Thyroid gland (tissue), 4 donors: ENCODE measurements around the gene PITPNC1.

Experiments
- CTCF ChIP-seq, 6 experiments: fragments of 200-600 bp in 3 of 6; fragments of 450-650 bp in 3 of 6; sonication (generic) in 3 of 6; IDR thresholded peaks; one replicate each; pipeline ENCODE4 v1.5.1; 2016 to 2019; ENCODE audit warnings: antibody characterized with exemption in 6 of 6, mild to moderate bottlenecking in 2 of 6, inconsistent platforms in 1 of 6, moderate library complexity in 1 of 6
- POLR2A ChIP-seq, 2 donors: fragments of 450-650 bp; IDR thresholded peaks; one replicate each; pipeline ENCODE4 v1.6.1; 2017; ENCODE audit warnings: antibody characterized with exemption in 2 of 2, mild to moderate bottlenecking in 2 of 2, moderate library complexity in 1 of 2

- TF ChIP-seq CTCF (IDR thresholded peaks at IDR 0.05) (no peak), POLR2A (IDR thresholded peaks at IDR 0.05) (no peak)
These were observed 71.4 kb downstream of the PITPNC1 start for GRCh38 chr17:67448449-67448848.
